Liver (tissue), 3 donors: ENCODE results near the gene TCEAL5.
"Not testable (repeated sequence)": the region's sequence is repeated elsewhere in the genome, so short reads cannot be mapped to it uniquely, and the experiment has no call there.

Experiments used
- EGR1 ChIP-seq, 2 donors: IDR thresholded peaks; 2 replicates each; pipeline ENCODE4 v1.6.1; 2016 to 2018; ENCODE audit warnings: antibody characterized with exemption in 2 of 2, low read depth in 2 of 2
- FOXA2 ChIP-seq: IDR thresholded peaks from 2 replicates; pipeline ENCODE4 v1.6.1; 2016; ENCODE audit warnings: antibody characterized with exemption
- JUND ChIP-seq, 2 donors: IDR thresholded peaks; 2 replicates each; pipeline ENCODE4 v1.6.1; 2016; ENCODE audit warnings: antibody characterized with exemption in 2 of 2
- RAD21 ChIP-seq, 2 donors: IDR thresholded peaks; 2 replicates each; pipeline ENCODE4 v1.6.1; 2016; ENCODE audit warnings: antibody characterized with exemption in 2 of 2, mild to moderate bottlenecking in 2 of 2
- TAF1 ChIP-seq: conservative IDR thresholded peaks from 2 replicates; pipeline ENCODE4 v1.6.1; 2016; ENCODE audit warnings: antibody characterized with exemption, mild to moderate bottlenecking
- YY1 ChIP-seq: IDR thresholded peaks from 2 replicates; pipeline ENCODE4 v1.6.1; 2016; ENCODE audit warnings: antibody characterized with exemption, mild to moderate bottlenecking
- TF ChIP-seq, protein P1 (sequence below): fragments of 150-350 bp; IDR thresholded peaks from 2 replicates; pipeline ENCODE4 v1.5.1; 2017; ENCODE audit warnings: improper control_type of control experiment, low read depth, low read length; ENCODE audit not compliant: missing input control
- TF ChIP-seq, protein P2 (sequence below): IDR thresholded peaks from 2 replicates; pipeline ENCODE4 v1.6.1; 2016; ENCODE audit warnings: antibody characterized with exemption
- donor health status: healthy.
- donor health status: healthy.

DNA sequence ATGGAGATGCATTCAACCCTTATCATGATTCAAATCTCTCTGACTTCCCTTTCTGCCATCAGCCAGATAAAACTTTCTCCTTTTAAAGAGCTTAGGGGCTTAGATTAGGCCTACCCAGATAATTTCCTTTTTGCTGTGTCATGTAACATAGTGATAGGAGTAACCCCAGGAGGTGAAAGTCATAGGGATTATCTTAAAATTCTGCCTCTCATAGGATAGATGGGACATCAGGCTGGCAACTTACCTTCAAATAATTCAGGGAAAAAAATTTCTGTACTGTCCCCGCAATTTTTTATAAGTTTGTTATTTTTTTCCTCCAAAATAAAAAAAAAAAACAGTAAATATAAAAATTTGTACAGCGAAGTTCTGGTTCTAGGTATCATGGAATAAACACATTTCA lies 40.9 kb downstream of the TCEAL5 start:
- TF ChIP-seq, protein P1, sequence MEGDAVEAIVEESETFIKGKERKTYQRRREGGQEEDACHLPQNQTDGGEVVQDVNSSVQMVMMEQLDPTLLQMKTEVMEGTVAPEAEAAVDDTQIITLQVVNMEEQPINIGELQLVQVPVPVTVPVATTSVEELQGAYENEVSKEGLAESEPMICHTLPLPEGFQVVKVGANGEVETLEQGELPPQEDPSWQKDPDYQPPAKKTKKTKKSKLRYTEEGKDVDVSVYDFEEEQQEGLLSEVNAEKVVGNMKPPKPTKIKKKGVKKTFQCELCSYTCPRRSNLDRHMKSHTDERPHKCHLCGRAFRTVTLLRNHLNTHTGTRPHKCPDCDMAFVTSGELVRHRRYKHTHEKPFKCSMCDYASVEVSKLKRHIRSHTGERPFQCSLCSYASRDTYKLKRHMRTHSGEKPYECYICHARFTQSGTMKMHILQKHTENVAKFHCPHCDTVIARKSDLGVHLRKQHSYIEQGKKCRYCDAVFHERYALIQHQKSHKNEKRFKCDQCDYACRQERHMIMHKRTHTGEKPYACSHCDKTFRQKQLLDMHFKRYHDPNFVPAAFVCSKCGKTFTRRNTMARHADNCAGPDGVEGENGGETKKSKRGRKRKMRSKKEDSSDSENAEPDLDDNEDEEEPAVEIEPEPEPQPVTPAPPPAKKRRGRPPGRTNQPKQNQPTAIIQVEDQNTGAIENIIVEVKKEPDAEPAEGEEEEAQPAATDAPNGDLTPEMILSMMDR = not testable (repeated sequence)
- TF ChIP-seq JUND (IDR thresholded peaks at IDR 0.05); FOXA2; EGR1 (IDR thresholded peaks at IDR 0.05; ENCODE audit: low read depth in 2 of 2); TAF1; YY1; RAD21 (IDR thresholded peaks at IDR 0.05): not testable (repeated sequence)
- TF ChIP-seq, protein P2, sequence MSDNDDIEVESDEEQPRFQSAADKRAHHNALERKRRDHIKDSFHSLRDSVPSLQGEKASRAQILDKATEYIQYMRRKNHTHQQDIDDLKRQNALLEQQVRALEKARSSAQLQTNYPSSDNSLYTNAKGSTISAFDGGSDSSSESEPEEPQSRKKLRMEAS = not testable (repeated sequence)
